Measurements from ENCODE around the gene NR1I3.

Gene NR1I3

GRCh38 chr1:161273402-161273801 is 35.4 kb upstream of the NR1I3 start:
- DNase-seq (ENCODE audit: low read depth), result no peak

DNA sequence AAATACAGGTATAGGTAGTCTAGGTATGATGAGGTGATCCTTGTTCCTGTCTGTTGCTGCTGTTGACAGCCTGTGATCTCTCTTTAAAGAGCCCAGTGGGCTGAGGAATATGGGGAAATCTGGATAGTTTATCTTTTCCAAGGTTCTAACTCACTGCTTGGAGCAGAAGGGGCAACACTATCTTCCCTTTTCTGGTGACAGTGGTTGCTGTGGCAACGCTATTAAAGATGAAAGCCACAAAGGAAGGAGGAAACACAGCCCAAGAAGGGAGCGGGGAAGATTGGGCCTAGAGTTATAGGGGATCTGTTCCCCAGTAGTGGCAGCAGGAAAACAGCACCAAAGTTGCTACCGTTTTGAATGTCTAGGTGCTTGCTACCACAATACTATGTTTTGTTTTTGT is 29.3 kb upstream of the NR1I3 start:
- TF ChIP-seq POLR2A (IDR thresholded peaks at IDR 0.05; ENCODE audit: extremely low read depth, insufficient read length), result no peak
- TF ChIP-seq, protein P1, sequence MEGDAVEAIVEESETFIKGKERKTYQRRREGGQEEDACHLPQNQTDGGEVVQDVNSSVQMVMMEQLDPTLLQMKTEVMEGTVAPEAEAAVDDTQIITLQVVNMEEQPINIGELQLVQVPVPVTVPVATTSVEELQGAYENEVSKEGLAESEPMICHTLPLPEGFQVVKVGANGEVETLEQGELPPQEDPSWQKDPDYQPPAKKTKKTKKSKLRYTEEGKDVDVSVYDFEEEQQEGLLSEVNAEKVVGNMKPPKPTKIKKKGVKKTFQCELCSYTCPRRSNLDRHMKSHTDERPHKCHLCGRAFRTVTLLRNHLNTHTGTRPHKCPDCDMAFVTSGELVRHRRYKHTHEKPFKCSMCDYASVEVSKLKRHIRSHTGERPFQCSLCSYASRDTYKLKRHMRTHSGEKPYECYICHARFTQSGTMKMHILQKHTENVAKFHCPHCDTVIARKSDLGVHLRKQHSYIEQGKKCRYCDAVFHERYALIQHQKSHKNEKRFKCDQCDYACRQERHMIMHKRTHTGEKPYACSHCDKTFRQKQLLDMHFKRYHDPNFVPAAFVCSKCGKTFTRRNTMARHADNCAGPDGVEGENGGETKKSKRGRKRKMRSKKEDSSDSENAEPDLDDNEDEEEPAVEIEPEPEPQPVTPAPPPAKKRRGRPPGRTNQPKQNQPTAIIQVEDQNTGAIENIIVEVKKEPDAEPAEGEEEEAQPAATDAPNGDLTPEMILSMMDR (IDR thresholded peaks at IDR 0.05; ENCODE audit: low read depth, low read length), result no peak
- TF ChIP-seq MYC (IDR thresholded peaks at IDR 0.05; ENCODE audit: low read depth, low read length), result no peak
- TF ChIP-seq, protein P2, sequence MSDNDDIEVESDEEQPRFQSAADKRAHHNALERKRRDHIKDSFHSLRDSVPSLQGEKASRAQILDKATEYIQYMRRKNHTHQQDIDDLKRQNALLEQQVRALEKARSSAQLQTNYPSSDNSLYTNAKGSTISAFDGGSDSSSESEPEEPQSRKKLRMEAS (IDR thresholded peaks at IDR 0.05; ENCODE audit: low read depth, low read length), result no peak
- no peak overlapping the region for H3K4me3 ChIP-seq (ENCODE audit: low read depth, low read length)
- DNase-seq (ENCODE audit: low read depth), result peak; percentile 59

More at GRCh38 chr1:161273402-161273801, 35.4 kb upstream of the NR1I3 start:
- H3K4me3 ChIP-seq (ENCODE audit: low read depth, low read length), result no peak overlapping the region
- no peak for TF ChIP-seq MYC (IDR thresholded peaks at IDR 0.05; ENCODE audit: low read depth, low read length)
- TF ChIP-seq, protein P2 (IDR thresholded peaks at IDR 0.05; ENCODE audit: low read depth, low read length), result no peak
- TF ChIP-seq POLR2A (IDR thresholded peaks at IDR 0.05; ENCODE audit: extremely low read depth, insufficient read length), result no peak
- TF ChIP-seq, protein P1 (IDR thresholded peaks at IDR 0.05; ENCODE audit: low read depth, low read length), result no peak

DNA sequence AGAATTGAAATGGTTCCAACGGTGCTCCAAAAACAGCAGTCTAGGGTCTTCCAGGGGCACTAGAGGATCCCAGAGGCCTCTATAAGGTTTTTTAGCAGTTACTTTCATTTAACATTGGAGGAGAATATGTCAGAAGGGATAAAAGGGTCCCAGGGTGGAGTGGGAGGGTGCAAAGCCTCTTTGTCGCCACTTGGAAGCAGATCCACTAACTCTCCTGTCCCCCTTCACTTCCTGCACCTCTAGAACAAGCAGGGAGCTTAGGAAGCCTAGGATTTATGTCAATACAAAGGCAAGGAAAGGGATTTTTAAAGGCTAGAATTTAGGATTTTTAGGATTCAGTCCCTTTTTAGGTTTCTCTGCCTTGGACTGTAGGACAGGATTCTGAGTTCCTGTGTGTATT is 28.8 kb upstream of the NR1I3 start:
- TF ChIP-seq MYC (IDR thresholded peaks at IDR 0.05; ENCODE audit: low read depth, low read length) (no peak), POLR2A (IDR thresholded peaks at IDR 0.05; ENCODE audit: extremely low read depth, insufficient read length) (no peak)
- TF ChIP-seq, protein P2 (IDR thresholded peaks at IDR 0.05; ENCODE audit: low read depth, low read length), result no peak
- TF ChIP-seq, protein P1 (IDR thresholded peaks at IDR 0.05; ENCODE audit: low read depth, low read length), result no peak
- no peak overlapping the region for H3K4me3 ChIP-seq (ENCODE audit: low read depth, low read length)
- no peak for DNase-seq (ENCODE audit: low read depth)

- no peak overlapping the region for H3K4me3 ChIP-seq (ENCODE audit: low read depth, low read length)
- TF ChIP-seq, protein P2 (IDR thresholded peaks at IDR 0.05; ENCODE audit: low read depth, low read length), result no peak
- TF ChIP-seq POLR2A (IDR thresholded peaks at IDR 0.05; ENCODE audit: extremely low read depth, insufficient read length) (no peak), MYC (IDR thresholded peaks at IDR 0.05; ENCODE audit: low read depth, low read length) (no peak)
- TF ChIP-seq, protein P1 (IDR thresholded peaks at IDR 0.05; ENCODE audit: low read depth, low read length), result no peak
- DNase-seq (ENCODE audit: low read depth), result no peak
Measured at GRCh38 chr1:161266202-161266601, 28.2 kb upstream of the NR1I3 start.

DNA sequence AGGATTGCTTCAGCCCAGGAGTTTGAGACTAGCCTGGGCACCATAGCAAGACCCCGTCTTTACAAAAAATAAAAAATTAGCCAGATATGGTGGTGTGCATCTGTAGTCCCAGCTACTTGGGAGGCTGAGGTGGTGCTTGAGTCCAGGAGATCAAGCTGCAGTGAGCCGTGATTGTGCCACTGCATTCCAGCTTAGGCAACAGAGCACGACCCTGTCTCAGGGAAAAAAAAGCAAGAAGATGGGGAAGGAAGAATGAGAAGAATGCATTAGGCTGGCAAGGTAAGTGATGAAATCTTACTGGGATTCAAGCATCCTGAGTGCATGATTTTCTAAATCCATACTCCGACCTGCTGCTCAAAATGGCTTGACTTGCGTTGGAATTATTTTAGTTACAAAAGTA is 27.3 kb upstream of the NR1I3 start:
- H3K4me3 ChIP-seq (ENCODE audit: low read depth, low read length), result no peak overlapping the region
- TF ChIP-seq, protein P2 (IDR thresholded peaks at IDR 0.05; ENCODE audit: low read depth, low read length), result no peak
- no peak for TF ChIP-seq MYC (IDR thresholded peaks at IDR 0.05; ENCODE audit: low read depth, low read length)
- TF ChIP-seq POLR2A (IDR thresholded peaks at IDR 0.05; ENCODE audit: extremely low read depth, insufficient read length), result no peak
- TF ChIP-seq, protein P1 (IDR thresholded peaks at IDR 0.05; ENCODE audit: low read depth, low read length), result no peak
- DNase-seq (ENCODE audit: low read depth), result no peak
